ENCODE measurements around the gene TXNRD1.

TXNRD1 gene

GRCh38 chr12:104199964-104200363 is 15.6 kb upstream of the TXNRD1 start:
- TF ChIP-seq CTCF (IDR thresholded peaks at IDR 0.05; ENCODE audit: unreplicated experiment in 3 of 3) = no peak
- Mint-ChIP-seq H3K27me3 (ENCODE audit: low read depth) (peaks cover 4% of the 10 kb centered on the region), H3K27ac (no peak overlapping the region), H3K4me1 (no peaks in the 10 kb centered on the region), H3K9me3 (peaks cover 12% of the 10 kb centered on the region), H3K36me3 (ENCODE audit: low read depth) (peaks cover 10% of the 10 kb centered on the region), H3K4me3 (no peak overlapping the region)

- Mint-ChIP-seq H3K9me3 (peaks cover 12% of the 10 kb centered on the region), H3K27me3 (ENCODE audit: low read depth) (peaks cover 4% of the 10 kb centered on the region), H3K27ac (no peak overlapping the region), H3K36me3 (ENCODE audit: low read depth) (peaks cover 10% of the 10 kb centered on the region), H3K4me3 (no peak overlapping the region), H3K4me1 (no peaks in the 10 kb centered on the region)
- TF ChIP-seq CTCF (IDR thresholded peaks at IDR 0.05; ENCODE audit: unreplicated experiment in 3 of 3) = peak; percentile 56 to 81 (median 72)
Measured at GRCh38 chr12:104201238-104202001, 14.2 kb upstream of the TXNRD1 start.

GRCh38 chr12:104204690-104205480 is 10.7 kb upstream of the TXNRD1 start:
- peaks cover 5% of the 10 kb centered on the region for H3K4me1 Mint-ChIP-seq
- H3K27me3 Mint-ChIP-seq (ENCODE audit: low read depth) = no peaks in the 10 kb centered on the region
- H3K36me3 Mint-ChIP-seq (ENCODE audit: low read depth) = peaks cover 9% of the 10 kb centered on the region
- TF ChIP-seq CTCF (IDR thresholded peaks at IDR 0.05; ENCODE audit: unreplicated experiment in 3 of 3) = no peak
- no peak overlapping the region for H3K4me3 Mint-ChIP-seq
- H3K27ac Mint-ChIP-seq = no peak overlapping the region
- peaks cover 11% of the 10 kb centered on the region for H3K9me3 Mint-ChIP-seq

GRCh38 chr12:104207416-104208205 is 8.0 kb upstream of the TXNRD1 start:
- Mint-ChIP-seq H3K4me1 (peaks cover 5% of the 10 kb centered on the region), H3K4me3 (no peak overlapping the region), H3K9me3 (peaks cover 4% of the 10 kb centered on the region), H3K27ac (no peak overlapping the region), H3K27me3 (ENCODE audit: low read depth) (no peaks in the 10 kb centered on the region), H3K36me3 (ENCODE audit: low read depth) (no peaks in the 10 kb centered on the region)
- TF ChIP-seq CTCF (IDR thresholded peaks at IDR 0.05; ENCODE audit: unreplicated experiment in 3 of 3) = no peak

GRCh38 chr12:104212516-104212915 is 3.1 kb upstream of the TXNRD1 start:
- H3K36me3 Mint-ChIP-seq (ENCODE audit: low read depth) = no peaks in the 10 kb centered on the region
- no peak overlapping the region for H3K4me3 Mint-ChIP-seq
- peaks cover 4% of the 10 kb centered on the region for H3K9me3 Mint-ChIP-seq
- no peak for TF ChIP-seq CTCF (IDR thresholded peaks at IDR 0.05; ENCODE audit: unreplicated experiment in 3 of 3)
- no peak overlapping the region for H3K27ac Mint-ChIP-seq
- peaks cover 7% of the 10 kb centered on the region for H3K27me3 Mint-ChIP-seq (ENCODE audit: low read depth)
- H3K4me1 Mint-ChIP-seq = peaks cover 7% of the 10 kb centered on the region
